ENCODE results near the gene PAXIP1. TPM values are rescaled to one million over a fixed set of nuclear protein-coding genes. Genes with fewer than 3 reads are reported as not detected.

Gene PAXIP1
- total and polyA plus RNA-seq, 2 donors (not counting 3 experiments of a cell fraction or from before 2014, with no cell fraction given): 10.0 to 15.8 TPM

- no peak for DNase-seq (ENCODE audit: low read depth, low spot score)
- Histone ChIP-seq H3K9me1 (replicated peaks; ENCODE audit: control insufficient read depth, extremely low read depth, insufficient read depth, low read length) (no peaks in the 10 kb centered on the region), H3K27me3 (ENCODE audit: control insufficient read depth in 2 of 2, insufficient read depth in 2 of 2, low read length in 2 of 2) (no peaks in the 10 kb centered on the region), H3K79me2 (ENCODE audit: control insufficient read depth, insufficient read depth, low read length) (no peaks in the 10 kb centered on the region), H4K20me1 (replicated peaks; ENCODE audit: control insufficient read depth, extremely low read depth, insufficient read depth, low read length) (no peaks in the 10 kb centered on the region), H3K4me2 (ENCODE audit: insufficient read depth, low read length) (no peak overlapping the region), H3K9ac (replicated peaks; ENCODE audit: extremely low read depth, insufficient read depth, low read length) (no peak overlapping the region), H3K27ac (ENCODE audit: insufficient read depth, low read depth, low read length) (no peak overlapping the region), H3K36me3 (ENCODE audit: control insufficient read depth in 2 of 2, extremely low read depth in 1 of 2, insufficient read depth in 2 of 2, low read length in 2 of 2) (no peaks in the 10 kb centered on the region), H3K9me3 (replicated peaks; ENCODE audit: control insufficient read depth, insufficient read depth, low read length) (no peaks in the 10 kb centered on the region), H2AFZ (ENCODE audit: low read depth, low read length) (no peak overlapping the region), H3K4me3 (replicated peaks in 1 of 3; ENCODE audit: insufficient read depth in 1 of 3, low read depth in 1 of 3, low read length in 3 of 3) (no peak overlapping the region), H3K4me1 (ENCODE audit: control insufficient read depth, extremely low read depth, insufficient read depth, low read length) (no peaks in the 10 kb centered on the region)
- POLR2A ChIA-PET: no interaction called here
- intact Hi-C loops (cut with micrococcal nuclease): no loop called here
- dilution Hi-C loops (cut with MboI; ENCODE audit: extremely low pct_ligation_motif_present, low sequenced_read_pairs): no loop called here
- CTCF ChIA-PET: no interaction called here
- TF ChIP-seq MAX (IDR thresholded peaks at IDR 0.05; ENCODE audit: insufficient read depth, insufficient read length) (no peak), MYC (IDR thresholded peaks at IDR 0.05; ENCODE audit: low read depth, low read length) (no peak), EZH2 (IDR thresholded peaks at IDR 0.05; ENCODE audit: borderline replicate concordance, low read depth, low read length, severe bottlenecking) (no peak), POLR2A (IDR thresholded peaks at IDR 0.05; ENCODE audit: low read depth, low read length) (no peak)
- FAIRE-seq: no peak
- BruUV-seq (replicated peaks): no TSS peak
Measured at GRCh38 chr7:155051355-155051754, 48.4 kb upstream of the PAXIP1 start.

GRCh38 chr7:155048006-155048405 lies 45.1 kb upstream of the PAXIP1 start:
- CTCF ChIA-PET: no interaction called here
- dilution Hi-C loops (cut with MboI; ENCODE audit: extremely low pct_ligation_motif_present, low sequenced_read_pairs): no loop called here

More at GRCh38 chr7:155048006-155048405, 45.1 kb upstream of the PAXIP1 start:
- no peak overlapping the region for H2AFZ ChIP-seq (ENCODE audit: low read depth, low read length)
- H3K9me3 ChIP-seq (replicated peaks; ENCODE audit: control insufficient read depth, insufficient read depth, low read length): no peaks in the 10 kb centered on the region
- FAIRE-seq (no peak), DNase-seq (ENCODE audit: low read depth, low spot score) (no peak)
- no peaks in the 10 kb centered on the region for H3K9me1 ChIP-seq (replicated peaks; ENCODE audit: control insufficient read depth, extremely low read depth, insufficient read depth, low read length)
- no peak overlapping the region for H3K9ac ChIP-seq (replicated peaks; ENCODE audit: extremely low read depth, insufficient read depth, low read length)
- H3K4me2 ChIP-seq (ENCODE audit: insufficient read depth, low read length): no peak overlapping the region
- H3K36me3 ChIP-seq (ENCODE audit: control insufficient read depth in 2 of 2, extremely low read depth in 1 of 2, insufficient read depth in 2 of 2, low read length in 2 of 2): no peaks in the 10 kb centered on the region
- BruUV-seq (replicated peaks): no TSS peak
- H3K27me3 ChIP-seq (ENCODE audit: control insufficient read depth in 2 of 2, insufficient read depth in 2 of 2, low read length in 2 of 2): no peaks in the 10 kb centered on the region
- H3K4me1 ChIP-seq (ENCODE audit: control insufficient read depth, extremely low read depth, insufficient read depth, low read length): no peaks in the 10 kb centered on the region
- H3K27ac ChIP-seq (ENCODE audit: insufficient read depth, low read depth, low read length): no peak overlapping the region
- intact Hi-C loops (cut with micrococcal nuclease): no loop called here
- POLR2A ChIA-PET: no interaction called here
- TF ChIP-seq POLR2AphosphoS5 (IDR thresholded peaks at IDR 0.05; ENCODE audit: insufficient read depth, low read depth, low read length) (no peak), MYC (IDR thresholded peaks at IDR 0.05; ENCODE audit: low read depth, low read length) (no peak), JUN (IDR thresholded peaks at IDR 0.05; ENCODE audit: borderline replicate concordance, insufficient read depth, insufficient read length, low read depth) (no peak), GATA2 (IDR thresholded peaks at IDR 0.05; ENCODE audit: insufficient read depth, insufficient read length, low read depth, low read length) (no peak), FOS (IDR thresholded peaks at IDR 0.05; ENCODE audit: borderline replicate concordance, insufficient read depth, low read length) (no peak), POLR2A (IDR thresholded peaks at IDR 0.05; ENCODE audit: low read depth, low read length) (no peak), MAX (IDR thresholded peaks at IDR 0.05; ENCODE audit: insufficient read depth, insufficient read length) (no peak), EZH2 (IDR thresholded peaks at IDR 0.05; ENCODE audit: borderline replicate concordance, low read depth, low read length, severe bottlenecking) (no peak), CTCF (IDR thresholded peaks at IDR 0.05; ENCODE audit: extremely low read depth in 1 of 2, insufficient read depth in 1 of 2, low read depth in 1 of 2, low read length in 2 of 2) (no peak)
- H3K4me3 ChIP-seq (replicated peaks in 1 of 3; ENCODE audit: insufficient read depth in 1 of 3, low read depth in 1 of 3, low read length in 3 of 3): no peak overlapping the region
- H4K20me1 ChIP-seq (replicated peaks; ENCODE audit: control insufficient read depth, extremely low read depth, insufficient read depth, low read length): no peaks in the 10 kb centered on the region
- H3K79me2 ChIP-seq (ENCODE audit: control insufficient read depth, insufficient read depth, low read length): no peaks in the 10 kb centered on the region
